ENCODE measurements around the gene HPSE2. TPM values are rescaled to one million over a fixed set of nuclear protein-coding genes. Genes with fewer than 3 reads are reported as not detected.
A peak's percentile ranks its signal among the peaks of the same experiment; 100 is the strongest.

Gene HPSE2
- total RNA-seq, 1 donor from 2014 or later = 10.6 TPM

DNA sequence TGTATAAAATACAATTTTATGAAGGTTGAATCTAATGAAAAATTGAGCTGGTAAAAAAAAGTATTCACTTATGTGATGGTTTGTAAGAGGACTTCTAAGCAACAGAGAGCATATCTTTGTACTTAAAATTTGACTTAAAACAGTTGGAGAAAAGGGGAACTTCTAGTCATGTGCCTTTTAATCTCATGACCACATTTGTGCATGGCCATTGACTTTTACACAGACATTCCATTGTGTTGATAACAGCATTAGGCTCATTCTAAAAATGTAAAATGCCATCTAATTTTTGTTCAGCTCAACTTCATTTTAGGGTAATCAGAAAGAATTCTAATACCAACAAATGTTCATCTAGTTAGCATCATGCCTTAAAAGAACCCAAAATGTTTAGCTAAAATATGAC is 119.9 kb downstream of the HPSE2 start:
- H3K27ac ChIP-seq = no peak overlapping the region

DNA sequence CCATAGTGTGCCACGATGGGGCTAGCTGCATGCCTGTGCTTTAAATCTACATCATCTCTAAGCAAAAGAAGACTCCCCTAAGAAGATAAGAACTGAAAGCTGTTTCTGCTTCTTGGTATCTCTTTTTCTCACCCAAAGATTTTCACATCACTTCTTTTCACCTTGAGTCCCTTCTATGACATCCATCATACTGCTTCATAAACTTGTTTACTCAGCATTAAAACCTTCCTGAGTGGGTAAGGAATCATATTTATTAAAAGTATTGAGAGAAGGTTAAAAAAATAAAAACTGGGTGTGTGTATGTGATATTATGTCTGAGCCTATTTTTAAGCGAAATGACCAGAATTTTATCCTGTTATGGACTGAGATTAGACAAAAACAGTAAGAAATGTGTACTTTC is 150.3 kb downstream of the HPSE2 start:
- Histone ChIP-seq H3K9me3 (no peaks in the 10 kb centered on the region), H3K4me1 (no peaks in the 10 kb centered on the region), H3K36me3 (no peaks in the 10 kb centered on the region), H3K4me3 (no peak overlapping the region), H3K27me3 (no peaks in the 10 kb centered on the region), H3K27ac (no peak overlapping the region)
- intact Hi-C loops (cut with DNase I) = no loop called here
- TF ChIP-seq, protein P1, sequence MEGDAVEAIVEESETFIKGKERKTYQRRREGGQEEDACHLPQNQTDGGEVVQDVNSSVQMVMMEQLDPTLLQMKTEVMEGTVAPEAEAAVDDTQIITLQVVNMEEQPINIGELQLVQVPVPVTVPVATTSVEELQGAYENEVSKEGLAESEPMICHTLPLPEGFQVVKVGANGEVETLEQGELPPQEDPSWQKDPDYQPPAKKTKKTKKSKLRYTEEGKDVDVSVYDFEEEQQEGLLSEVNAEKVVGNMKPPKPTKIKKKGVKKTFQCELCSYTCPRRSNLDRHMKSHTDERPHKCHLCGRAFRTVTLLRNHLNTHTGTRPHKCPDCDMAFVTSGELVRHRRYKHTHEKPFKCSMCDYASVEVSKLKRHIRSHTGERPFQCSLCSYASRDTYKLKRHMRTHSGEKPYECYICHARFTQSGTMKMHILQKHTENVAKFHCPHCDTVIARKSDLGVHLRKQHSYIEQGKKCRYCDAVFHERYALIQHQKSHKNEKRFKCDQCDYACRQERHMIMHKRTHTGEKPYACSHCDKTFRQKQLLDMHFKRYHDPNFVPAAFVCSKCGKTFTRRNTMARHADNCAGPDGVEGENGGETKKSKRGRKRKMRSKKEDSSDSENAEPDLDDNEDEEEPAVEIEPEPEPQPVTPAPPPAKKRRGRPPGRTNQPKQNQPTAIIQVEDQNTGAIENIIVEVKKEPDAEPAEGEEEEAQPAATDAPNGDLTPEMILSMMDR (IDR thresholded peaks at IDR 0.05) = no peak
- TF ChIP-seq POLR2AphosphoS5 (IDR thresholded peaks at IDR 0.05; ENCODE audit: insufficient read depth in 1 of 2, low read depth in 1 of 2) (no peak), POLR2A (IDR thresholded peaks at IDR 0.05) (no peak)
- no peak for DNase-seq (ENCODE audit: extremely low spot score in 2 of 2)

More for the DNA sequence above, 119.9 kb downstream of the HPSE2 start:
- TF ChIP-seq, protein P1 (IDR thresholded peaks at IDR 0.05) = no peak
- TF ChIP-seq POLR2AphosphoS5 (IDR thresholded peaks at IDR 0.05; ENCODE audit: insufficient read depth in 1 of 2, low read depth in 1 of 2) = no peak
- TF ChIP-seq POLR2A (IDR thresholded peaks at IDR 0.05) = no peak
- intact Hi-C loops (cut with DNase I) = no loop called here
- no peak for DNase-seq (ENCODE audit: extremely low spot score in 2 of 2)
- Histone ChIP-seq H3K27me3 (no peaks in the 10 kb centered on the region), H3K9me3 (no peaks in the 10 kb centered on the region), H3K36me3 (no peaks in the 10 kb centered on the region), H3K4me3 (no peak overlapping the region), H3K4me1 (no peaks in the 10 kb centered on the region)

DNA sequence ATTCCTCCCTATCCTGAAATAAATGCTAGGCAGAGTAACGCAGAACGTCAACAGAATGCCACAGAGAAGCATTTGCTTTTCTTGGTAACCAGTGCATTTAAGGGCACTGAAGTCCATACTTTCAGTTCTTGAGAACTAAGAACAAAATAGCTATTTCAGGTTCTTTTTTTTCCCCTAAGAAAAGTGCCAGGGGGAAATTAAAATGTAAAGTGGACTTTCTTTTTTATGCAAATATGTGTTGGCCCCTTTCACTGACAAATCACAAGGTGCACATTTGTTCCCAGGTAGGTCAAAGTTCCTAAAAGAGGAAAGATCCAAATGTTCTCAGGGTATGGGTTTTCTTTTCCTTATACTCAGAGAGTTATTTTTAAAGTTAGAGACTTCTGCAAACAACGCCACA is 151.5 kb downstream of the HPSE2 start:
- Histone ChIP-seq H3K27ac (no peak overlapping the region), H3K9me3 (no peaks in the 10 kb centered on the region), H3K27me3 (no peaks in the 10 kb centered on the region), H3K4me3 (no peak overlapping the region), H3K36me3 (no peaks in the 10 kb centered on the region), H3K4me1 (no peaks in the 10 kb centered on the region)
- intact Hi-C loops (cut with DNase I) = no loop called here
- DNase-seq (ENCODE audit: extremely low spot score in 2 of 2) = no peak
- TF ChIP-seq, protein P1 (IDR thresholded peaks at IDR 0.05) = no peak
- TF ChIP-seq POLR2A (IDR thresholded peaks at IDR 0.05) (no peak), POLR2AphosphoS5 (IDR thresholded peaks at IDR 0.05; ENCODE audit: insufficient read depth in 1 of 2, low read depth in 1 of 2) (no peak)

DNA sequence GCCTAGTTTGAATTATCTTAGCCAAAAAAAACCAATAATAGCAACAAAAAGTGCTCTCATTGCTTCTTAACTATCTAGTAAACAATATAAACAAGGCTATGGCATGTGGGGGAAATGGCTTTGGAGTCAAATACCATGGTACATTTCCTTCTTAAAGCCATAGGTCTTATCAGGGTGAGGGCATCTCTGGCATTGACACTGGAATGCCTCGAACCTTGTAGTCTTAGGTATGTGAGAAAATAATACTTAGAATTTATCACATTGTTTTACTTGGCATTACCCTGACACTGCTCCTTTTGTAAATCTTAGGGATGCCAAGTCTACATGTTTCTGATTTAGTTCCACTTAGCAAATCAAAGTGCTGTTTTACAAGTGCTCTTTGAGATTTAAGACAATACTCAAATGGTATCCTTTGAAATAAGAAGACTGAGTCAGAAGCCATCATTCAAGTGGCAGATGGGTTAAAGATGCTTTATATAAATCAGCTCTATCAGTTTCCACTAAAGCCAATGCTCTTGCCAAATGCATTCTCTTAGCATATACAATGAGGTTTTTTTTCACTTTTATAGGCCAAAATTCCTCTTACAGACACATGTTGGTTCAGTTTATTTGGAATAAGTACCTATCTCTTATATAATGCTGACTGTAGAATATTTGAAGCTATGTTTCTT is 155.2 kb downstream of the HPSE2 start:
- H3K27me3 ChIP-seq = no peaks in the 10 kb centered on the region
- TF ChIP-seq POLR2AphosphoS5 (IDR thresholded peaks at IDR 0.05; ENCODE audit: insufficient read depth in 1 of 2, low read depth in 1 of 2) = no peak
- no peak for TF ChIP-seq POLR2A (IDR thresholded peaks at IDR 0.05)
- TF ChIP-seq, protein P1 (IDR thresholded peaks at IDR 0.05) = no peak
- no peaks in the 10 kb centered on the region for H3K36me3 ChIP-seq
- H3K4me1 ChIP-seq = no peaks in the 10 kb centered on the region
- H3K27ac ChIP-seq = peak overlapping the region; percentile 21
- DNase-seq (ENCODE audit: extremely low spot score in 2 of 2) = no peak
- no peak overlapping the region for H3K4me3 ChIP-seq
- intact Hi-C loops (cut with DNase I) = no loop called here
- H3K9me3 ChIP-seq = no peaks in the 10 kb centered on the region

DNA sequence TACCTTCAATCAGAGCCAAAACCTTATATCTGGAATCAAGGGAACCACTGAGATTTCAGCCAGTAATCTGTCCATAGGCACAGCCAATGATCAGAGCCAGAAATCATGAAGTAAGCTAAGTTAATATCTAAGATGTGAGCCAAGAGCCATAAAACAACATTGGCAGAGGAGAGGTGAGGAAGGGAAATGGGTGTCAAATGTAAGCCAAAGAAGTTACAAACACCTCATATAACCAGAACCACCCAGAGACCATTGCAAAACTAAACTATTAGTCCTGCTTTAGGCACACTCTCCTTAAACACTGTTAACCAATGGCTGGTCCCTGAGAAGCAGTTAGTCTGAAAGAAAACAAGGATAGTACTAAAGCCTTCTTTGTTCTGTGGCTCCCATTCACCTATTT is 173.1 kb downstream of the HPSE2 start:
- Histone ChIP-seq H3K4me3 (no peak overlapping the region), H3K36me3 (no peaks in the 10 kb centered on the region), H3K9me3 (no peaks in the 10 kb centered on the region), H3K4me1 (no peaks in the 10 kb centered on the region), H3K27me3 (no peaks in the 10 kb centered on the region), H3K27ac (no peak overlapping the region)
- intact Hi-C loops (cut with DNase I) = no loop called here
- no peak for TF ChIP-seq POLR2A (IDR thresholded peaks at IDR 0.05)
- TF ChIP-seq POLR2AphosphoS5 (IDR thresholded peaks at IDR 0.05; ENCODE audit: insufficient read depth in 1 of 2, low read depth in 1 of 2) = no peak
- TF ChIP-seq, protein P1 (IDR thresholded peaks at IDR 0.05) = no peak
- DNase-seq (ENCODE audit: extremely low spot score in 2 of 2) = no peak

All from vagina (tissue), 2 donors.